T-helper 17 cell (primary cell): Measurements from ENCODE around the gene NBPF1. TPM values are rescaled to one million over a fixed set of nuclear protein-coding genes. Genes with fewer than 3 reads are reported as not detected.
"Not testable (repeated sequence)": the region's sequence is repeated elsewhere in the genome, so short reads cannot be mapped to it uniquely, and the experiment has no call there.

Experiments
- ATAC-seq: fragments of 150-1000 bp; cut with Tn5 transposase; 2 replicates; pipeline ENCODE4 v1.10.0; 2021; ENCODE audit warnings: mild to moderate bottlenecking, moderate library complexity
- DNase-seq, 3 donors: peaks; one replicate each; pipeline versions ENCODE4 v3.0.0 to v3.0.0-alpha.2; 2020 to 2021
- H3K9me3 ChIP-seq: one replicate; pipeline ENCODE4 v1.7.0; 2013; ENCODE audit warnings: low read length, mild to moderate bottlenecking; ENCODE audit not compliant: control insufficient read depth, poor library complexity, severe bottlenecking
- H3K27ac Mint-ChIP-seq: one replicate; pipeline ENCODE4 v1.8.0; 2022; ENCODE audit warnings: mild to moderate bottlenecking, moderate library complexity, mixed read lengths
- H3K27me3 Mint-ChIP-seq: one replicate; pipeline ENCODE4 v1.8.0; 2022; ENCODE audit warnings: mixed read lengths
- H3K36me3 Mint-ChIP-seq: one replicate; pipeline ENCODE4 v1.8.0; 2022; ENCODE audit warnings: low read depth, mixed read lengths
- H3K4me1 Mint-ChIP-seq: one replicate; pipeline ENCODE4 v1.8.0; 2022; ENCODE audit warnings: mild to moderate bottlenecking, mixed read lengths
- H3K4me3 Mint-ChIP-seq: one replicate; pipeline ENCODE4 v1.8.0; 2022; ENCODE audit warnings: mild to moderate bottlenecking, moderate library complexity, mixed read lengths
- total RNA-seq, 4 donors: library from RNA in 2 of 4; stranded (reverse) in 2 of 4; gene quantifications; one replicate each; pipeline ENCODE4 v1.2.3 and lab custom pipeline; 2022 to 2026

The NBPF1 gene
- total RNA-seq, 2 donors from 2014 or later = 9.7 to 17.6 TPM

DNA sequence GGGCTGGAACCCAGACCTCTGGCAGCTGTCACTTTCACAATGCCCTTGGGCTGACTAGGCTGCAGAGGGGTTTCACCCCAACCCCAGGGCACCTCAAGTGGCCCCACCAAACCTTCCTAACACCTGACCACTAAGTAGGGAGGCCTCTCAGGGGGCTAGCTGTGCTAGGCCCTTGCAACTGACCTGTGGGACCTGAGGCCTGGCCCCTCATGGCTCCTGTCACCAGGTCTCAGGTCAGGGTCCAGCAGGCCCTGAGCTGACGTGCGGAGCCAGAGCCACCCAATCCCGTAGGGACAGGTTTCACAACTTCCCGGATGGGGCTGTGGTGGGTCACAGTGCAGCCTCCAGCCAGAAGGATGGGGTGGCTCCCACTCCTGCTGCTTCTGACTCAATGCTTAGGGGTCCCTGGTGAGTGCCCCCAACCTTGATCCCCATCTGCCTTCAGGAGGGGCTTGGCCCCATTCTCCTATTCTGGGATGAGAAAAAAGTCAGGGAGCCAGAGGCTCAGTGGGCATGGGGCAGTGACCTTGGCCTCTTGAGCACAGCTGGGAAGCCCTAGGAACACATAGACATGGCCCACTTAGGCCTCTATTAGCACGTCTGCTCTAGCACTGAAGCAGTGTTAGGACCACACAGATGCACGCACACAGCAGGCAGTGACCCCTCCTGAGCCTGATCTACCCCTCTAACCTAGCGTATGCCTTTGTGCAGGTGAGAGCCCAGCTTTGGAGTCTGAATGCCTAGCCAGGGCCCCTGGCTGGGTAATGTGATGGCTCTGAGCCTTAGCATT, 32.1 kb upstream of the NBPF1 start:
- not testable (repeated sequence) for H3K27me3 Mint-ChIP-seq, H3K9me3 ChIP-seq, H3K36me3 Mint-ChIP-seq, H3K4me1 Mint-ChIP-seq, H3K4me3 Mint-ChIP-seq, H3K27ac Mint-ChIP-seq, ATAC-seq
- peak in 2 of 3 donors; percentile 10 to 19 for DNase-seq

DNA sequence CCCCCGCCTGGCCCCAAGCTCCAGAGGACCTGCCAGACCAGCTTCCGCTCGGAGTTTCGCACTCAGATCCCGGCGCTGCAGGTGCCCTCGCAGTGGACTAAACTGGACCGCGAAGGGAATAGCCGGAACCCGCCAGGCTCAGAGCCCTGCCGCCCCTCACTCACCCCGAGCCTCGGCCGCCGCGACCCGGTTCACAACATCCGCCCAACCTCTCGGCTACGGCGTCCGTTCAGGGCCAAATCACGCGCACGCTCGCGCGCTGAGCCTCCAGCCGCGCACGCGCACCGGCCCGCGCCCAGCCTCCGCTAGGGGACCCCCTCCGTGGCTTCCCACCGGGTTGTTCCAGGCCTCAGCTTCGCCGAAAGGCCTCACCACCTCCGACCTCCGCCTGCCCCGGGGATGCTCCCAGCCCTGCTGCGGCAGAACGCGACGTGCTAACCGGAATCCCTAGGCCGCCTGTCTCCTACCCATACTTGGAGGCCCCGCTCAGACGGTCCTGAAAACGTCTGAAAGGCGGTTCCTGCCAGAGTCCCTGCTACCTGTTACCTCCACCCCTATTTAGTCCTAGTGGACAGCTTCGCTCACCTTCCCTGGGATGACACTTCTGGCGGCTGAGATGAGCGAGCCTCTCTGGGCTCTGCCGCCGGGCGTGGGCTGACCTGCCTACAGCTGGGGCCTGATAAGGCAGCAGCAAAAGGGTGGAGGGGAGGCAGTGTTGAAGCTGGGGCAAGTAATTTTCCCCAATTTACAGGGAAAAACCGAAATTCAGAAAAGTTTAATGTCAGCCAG, 31.3 kb upstream of the NBPF1 start:
- H3K4me1 Mint-ChIP-seq, H3K4me3 Mint-ChIP-seq, H3K27me3 Mint-ChIP-seq, H3K36me3 Mint-ChIP-seq, H3K27ac Mint-ChIP-seq, H3K9me3 ChIP-seq: not testable (repeated sequence)
- peak; percentile 90 for ATAC-seq
- DNase-seq = peak; percentile 100

DNA sequence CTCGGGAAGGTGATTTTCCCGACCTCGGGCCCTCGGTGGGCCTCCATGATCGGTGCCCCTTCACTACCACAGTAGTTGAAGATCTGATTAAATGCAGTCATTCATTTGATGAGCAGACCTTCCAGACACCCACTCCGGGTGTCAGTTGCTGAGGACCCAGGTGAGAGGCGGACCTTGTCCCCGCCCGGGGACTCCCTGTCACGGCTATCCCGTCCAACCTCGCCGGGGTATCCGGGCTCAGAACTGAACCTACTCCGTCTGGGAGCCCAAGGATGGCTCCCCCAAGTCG, 30.8 kb upstream of the NBPF1 start:
- Mint-ChIP-seq H3K27me3 (no peaks in the 10 kb centered on the region), H3K36me3 (no peaks in the 10 kb centered on the region), H3K27ac (no peak overlapping the region), H3K4me1 (no peaks in the 10 kb centered on the region), H3K4me3 (no peak overlapping the region)
- no peaks in the 10 kb centered on the region for H3K9me3 ChIP-seq
- DNase-seq = no peak
- ATAC-seq = peak; percentile 49

DNA sequence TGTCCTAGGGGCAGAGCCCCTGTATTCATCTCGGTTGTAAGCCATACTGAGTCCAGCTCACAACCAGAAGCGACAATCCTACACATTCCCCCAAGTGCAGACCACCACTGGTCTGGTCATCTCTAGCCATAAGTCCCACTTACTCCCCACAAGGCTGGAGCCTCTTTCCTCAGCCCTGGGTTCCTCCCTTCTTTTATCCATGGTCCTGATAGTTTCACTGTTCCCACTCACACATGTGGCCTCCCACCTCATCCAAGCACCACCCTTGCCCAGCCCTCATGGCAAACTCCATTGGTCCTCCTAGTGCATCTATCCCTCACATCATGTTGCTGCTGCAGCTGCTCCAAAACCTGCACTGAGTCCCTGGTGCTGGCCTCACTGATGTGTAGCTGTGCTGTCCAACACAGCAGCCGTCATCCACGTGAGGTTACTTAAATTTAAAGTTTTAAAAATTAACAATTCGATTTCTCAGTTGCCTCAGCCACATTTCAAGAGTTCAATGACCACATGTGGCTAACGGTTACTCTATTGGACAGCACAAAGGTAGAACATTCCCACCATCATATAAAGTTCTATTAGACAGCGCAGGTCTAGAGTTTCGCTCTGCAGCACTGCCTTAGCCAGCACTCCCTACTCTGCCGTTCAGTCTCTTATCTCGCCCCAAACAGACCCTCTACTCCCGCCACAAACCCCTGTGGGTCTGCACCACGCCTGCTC, 30.3 kb upstream of the NBPF1 start:
- not testable (repeated sequence) for H3K27me3 Mint-ChIP-seq, H3K36me3 Mint-ChIP-seq, H3K4me3 Mint-ChIP-seq, H3K4me1 Mint-ChIP-seq, H3K9me3 ChIP-seq, H3K27ac Mint-ChIP-seq
- DNase-seq = peak in 1 of 3 donors; percentile 8
- ATAC-seq = peak; percentile 4

DNA sequence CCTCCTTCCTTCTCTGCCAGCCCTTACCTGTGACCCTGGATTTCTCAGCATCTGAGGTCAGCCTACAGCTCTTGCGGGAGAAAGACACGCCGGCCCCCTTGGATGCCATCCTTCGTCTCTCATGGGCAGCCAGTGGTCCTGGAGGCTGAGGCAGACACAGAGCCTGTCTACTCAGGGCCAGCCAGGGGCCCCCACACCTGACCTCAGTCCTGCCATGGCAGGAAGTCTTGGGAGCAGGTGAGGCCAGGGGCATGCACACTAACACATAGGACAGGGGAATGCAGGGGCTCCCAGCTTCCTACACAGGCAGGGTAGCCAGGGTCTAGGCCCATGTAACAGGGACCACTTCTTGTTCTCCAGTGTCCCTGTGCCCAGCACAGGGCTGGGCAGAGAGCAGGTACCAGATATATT, 29.6 kb upstream of the NBPF1 start:
- ATAC-seq, H3K9me3 ChIP-seq, H3K27me3 Mint-ChIP-seq, H3K27ac Mint-ChIP-seq, H3K4me1 Mint-ChIP-seq, H3K4me3 Mint-ChIP-seq, H3K36me3 Mint-ChIP-seq: not testable (repeated sequence)
- peak in 2 of 3 donors; percentile 14 to 17 for DNase-seq

DNA sequence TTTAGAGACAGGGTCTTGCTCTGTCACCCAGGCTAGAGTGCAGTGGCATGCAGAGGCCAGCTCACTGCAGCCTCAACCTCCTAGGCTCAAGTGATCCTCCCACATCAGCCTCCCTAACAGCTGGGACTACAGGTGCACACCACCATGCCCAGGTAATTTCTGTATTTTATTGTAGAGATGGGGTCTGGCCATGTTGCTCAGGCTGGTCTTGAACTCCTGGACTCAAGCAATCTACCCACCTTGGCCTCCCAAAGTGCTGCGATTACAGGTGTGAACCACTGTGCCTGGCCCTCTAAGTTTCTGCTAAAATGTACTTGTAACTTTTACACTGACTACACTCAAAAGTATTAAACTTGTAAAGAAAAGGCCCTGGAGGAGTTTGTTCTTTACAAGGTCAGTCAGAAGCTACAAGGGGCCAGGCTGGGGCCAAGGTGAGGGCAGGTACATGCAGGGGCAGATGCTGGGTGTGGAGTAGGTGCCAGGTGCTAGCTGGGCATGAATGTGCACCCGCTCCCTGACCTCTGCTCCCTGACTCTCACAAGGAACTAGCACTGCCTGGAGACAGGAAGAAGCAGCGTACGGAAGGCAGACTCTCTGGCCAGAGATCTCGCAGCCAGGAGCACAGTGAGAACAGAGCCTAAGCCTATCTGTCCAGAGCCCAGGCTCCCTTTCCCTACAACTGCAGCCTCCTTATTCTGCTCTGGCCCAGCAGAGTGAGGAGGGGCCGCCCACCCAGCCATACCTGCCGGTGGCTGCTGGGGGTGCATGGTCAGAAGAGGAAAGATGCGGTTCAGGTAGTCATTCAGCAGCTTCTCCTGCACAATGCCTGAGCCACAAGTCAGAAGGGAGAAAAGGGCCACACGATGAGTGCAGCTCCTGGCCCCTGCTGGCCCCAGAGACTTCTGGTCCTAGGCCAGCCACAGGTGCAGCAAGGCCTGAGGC, 28.9 kb upstream of the NBPF1 start:
- not testable (repeated sequence) for H3K27me3 Mint-ChIP-seq, H3K27ac Mint-ChIP-seq
- peak in 1 of 3 donors; percentile 8 for DNase-seq

DNA sequence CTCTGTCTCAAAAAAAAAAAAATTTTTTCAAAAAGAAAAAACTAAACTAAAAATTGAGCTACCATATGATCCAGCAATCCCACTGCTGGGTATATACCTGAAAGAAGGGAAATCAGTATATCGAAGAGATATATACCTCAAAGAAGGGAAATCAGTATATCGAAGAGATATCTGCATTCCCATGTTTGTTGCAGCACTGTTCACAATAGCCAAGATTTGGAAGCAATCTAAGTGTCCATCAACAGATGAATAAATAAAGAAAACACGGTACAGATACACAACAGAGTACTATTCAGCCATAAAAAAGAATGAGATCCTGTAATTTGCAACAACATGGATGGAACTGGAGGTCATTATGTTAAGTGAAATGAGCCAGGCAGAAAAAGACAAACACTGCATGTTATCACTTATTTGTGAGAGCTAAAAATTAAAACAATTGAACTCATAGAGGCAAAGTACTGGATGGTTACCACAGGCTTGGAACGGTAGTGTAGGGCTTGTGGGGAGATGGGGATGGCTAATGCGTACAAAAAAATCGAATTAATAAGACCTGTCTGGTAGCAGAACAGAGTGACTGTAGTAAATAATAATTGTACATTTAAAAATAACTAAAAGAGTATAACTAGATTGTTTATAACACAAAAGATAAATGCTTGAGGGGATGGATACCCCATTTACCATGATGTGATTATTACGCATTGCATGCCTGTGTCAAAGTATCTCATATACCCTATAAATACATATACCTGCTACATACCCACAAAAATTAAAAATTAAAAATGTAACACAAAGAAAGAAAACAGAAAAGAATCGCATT, 28.0 kb upstream of the NBPF1 start:
- not testable (repeated sequence) for H3K4me3 Mint-ChIP-seq, DNase-seq, H3K4me1 Mint-ChIP-seq, H3K9me3 ChIP-seq, H3K27ac Mint-ChIP-seq, H3K27me3 Mint-ChIP-seq, H3K36me3 Mint-ChIP-seq, ATAC-seq

More for the DNA sequence above, 28.9 kb upstream of the NBPF1 start:
- not testable (repeated sequence) for H3K9me3 ChIP-seq, H3K36me3 Mint-ChIP-seq, H3K4me1 Mint-ChIP-seq, ATAC-seq, H3K4me3 Mint-ChIP-seq

DNA sequence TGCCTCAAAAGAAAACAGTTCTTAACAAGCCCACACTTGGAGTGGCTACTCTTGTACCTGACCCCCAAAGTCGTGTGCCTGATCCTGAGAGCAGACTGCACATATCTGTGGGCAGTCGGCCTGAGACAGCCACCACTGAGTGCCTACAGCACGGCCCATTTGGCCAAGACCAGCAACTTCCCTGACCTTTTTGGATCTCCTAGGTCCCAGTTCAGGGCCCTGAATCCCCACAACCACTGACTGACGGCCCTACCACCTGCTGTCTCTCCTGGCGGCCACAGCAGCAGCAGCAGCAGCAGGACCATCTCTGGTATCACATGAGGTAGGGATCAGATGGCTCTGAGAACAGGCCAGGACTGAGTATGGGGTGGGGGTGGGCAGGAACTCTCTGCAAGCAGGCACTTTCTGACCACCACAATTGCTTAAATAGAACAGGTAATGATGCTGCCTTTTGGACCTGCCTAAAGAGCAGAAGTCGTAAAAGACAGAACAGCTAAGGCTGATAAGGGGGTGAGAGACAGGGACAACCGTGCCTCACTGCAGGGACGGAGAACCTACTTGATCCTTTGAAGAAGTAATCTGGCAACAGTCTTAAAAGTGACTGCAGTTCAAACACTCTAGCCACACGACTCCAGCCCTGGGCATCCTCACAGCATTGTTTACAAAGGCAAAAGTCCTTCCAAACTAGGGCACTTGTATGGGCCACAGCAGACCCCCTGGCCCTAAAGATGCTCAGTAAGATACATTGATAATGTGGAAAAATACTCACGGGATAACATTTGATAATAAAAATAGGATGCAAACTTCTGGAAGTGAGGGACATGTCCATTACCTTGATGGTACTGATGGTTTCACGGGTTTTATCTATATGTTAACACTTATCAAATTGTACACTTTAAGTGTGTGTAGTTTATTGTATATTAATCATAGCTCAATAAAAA, 26.0 kb upstream of the NBPF1 start:
- ATAC-seq, H3K27me3 Mint-ChIP-seq, H3K4me1 Mint-ChIP-seq, H3K9me3 ChIP-seq, H3K4me3 Mint-ChIP-seq, H3K36me3 Mint-ChIP-seq, H3K27ac Mint-ChIP-seq: not testable (repeated sequence)
- DNase-seq = peak in 1 of 3 donors; percentile 12

DNA sequence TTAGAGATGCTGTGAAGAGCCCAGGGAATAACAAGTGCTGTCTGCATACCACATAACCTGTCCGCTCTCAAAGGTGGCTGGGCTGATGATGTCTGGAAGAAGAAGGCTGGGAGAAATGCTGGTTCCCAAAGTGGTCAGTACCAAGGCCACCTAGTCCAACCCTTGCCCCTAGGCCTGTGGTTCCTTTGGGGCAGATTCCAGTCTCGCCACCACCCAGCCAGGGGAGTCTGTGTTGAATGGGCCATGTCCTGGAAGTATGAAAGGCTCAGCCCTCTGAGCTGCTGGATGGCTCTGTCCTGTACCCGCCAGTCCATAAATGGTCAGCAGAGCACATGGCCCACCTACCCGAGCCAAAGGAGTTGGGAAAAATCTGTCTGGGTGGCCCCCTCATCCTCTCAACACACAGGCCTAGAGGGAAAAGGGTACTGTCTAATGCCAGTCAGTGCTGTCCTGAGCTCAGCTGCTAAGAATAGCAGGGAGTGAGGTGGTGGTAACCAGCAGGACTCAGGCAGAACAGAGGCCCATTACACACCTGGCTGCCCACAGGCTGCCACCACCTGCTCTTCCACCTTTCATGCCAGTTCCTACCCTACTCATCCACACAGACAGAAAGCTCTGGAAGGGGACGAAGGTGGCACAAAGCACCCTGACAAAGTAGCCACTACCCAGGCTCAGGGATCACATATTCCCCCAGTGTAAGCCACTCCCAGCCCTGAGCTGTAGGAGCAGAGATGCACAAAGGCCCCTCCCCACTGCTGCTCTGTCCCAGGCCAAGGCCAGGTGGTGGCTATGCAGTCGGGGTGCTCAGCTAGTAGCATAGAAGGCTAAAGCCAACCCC, 24.8 kb upstream of the NBPF1 start:
- DNase-seq = peak in 1 of 3 donors; percentile 9
- not testable (repeated sequence) for H3K27me3 Mint-ChIP-seq, H3K4me3 Mint-ChIP-seq, H3K4me1 Mint-ChIP-seq, H3K36me3 Mint-ChIP-seq, ATAC-seq, H3K9me3 ChIP-seq, H3K27ac Mint-ChIP-seq

DNA sequence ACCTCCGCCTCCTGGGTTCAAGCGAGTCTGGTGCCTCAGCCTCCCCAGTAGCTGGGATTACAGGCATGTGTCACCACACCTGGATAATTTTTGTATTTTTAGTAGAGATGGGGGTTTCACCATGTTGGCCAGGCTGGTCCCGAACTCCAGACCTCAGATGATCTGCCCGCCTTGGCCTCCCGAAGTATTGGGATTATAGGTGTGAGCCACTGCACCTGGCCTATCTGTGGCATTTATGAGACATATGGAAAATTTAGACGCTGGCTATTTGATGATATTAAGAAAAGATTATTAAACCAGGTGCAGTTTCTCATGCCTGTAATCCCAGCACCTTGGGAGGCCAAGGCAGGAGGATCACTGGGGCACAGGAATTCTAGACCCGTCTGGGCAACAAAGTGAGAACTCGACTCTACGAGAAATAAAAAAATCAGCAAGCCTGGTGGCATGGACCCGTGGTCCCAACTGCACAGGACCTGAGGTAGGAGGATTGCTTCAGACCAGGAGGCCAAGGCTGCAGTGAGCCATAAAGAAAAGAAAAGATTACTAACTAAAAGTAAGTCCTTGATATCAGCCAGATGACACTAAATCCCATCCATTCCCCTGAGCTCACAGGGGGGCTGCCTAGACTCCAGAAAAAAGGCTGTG, 23.3 kb upstream of the NBPF1 start:
- DNase-seq = peak in 1 of 3 donors; percentile 8
- H3K9me3 ChIP-seq, ATAC-seq, H3K4me3 Mint-ChIP-seq, H3K4me1 Mint-ChIP-seq, H3K27ac Mint-ChIP-seq, H3K27me3 Mint-ChIP-seq, H3K36me3 Mint-ChIP-seq: not testable (repeated sequence)
